ENCODE results near the gene RBBP7. TPM values are rescaled to one million over a fixed set of nuclear protein-coding genes. Genes with fewer than 3 reads are reported as not detected.

RBBP7 gene
- total and polyA plus RNA-seq, 10 of the 15 experiments (the other 5 are each of a cell fraction or from before 2014, with no cell fraction given): 95.3 to 277 (median 194) TPM

- DNase-seq (ENCODE audit: low read depth, low spot score) (no peak), ATAC-seq (peak; percentile 53), FAIRE-seq (no peak)
- no TSS peak for BruUV-seq (replicated peaks)
- ChIA-PET POLR2A (interaction anchor here (2.2 kb wide), 1 partner anchor 13 kb away, joined by 6 read pairs; no protein-coding TSS in a partner anchor), RAD21 (ENCODE audit: unreplicated experiment) (no interaction called here), SMC1A (ENCODE audit: uncharacterized antibody, unreplicated experiment) (no interaction called here), CTCF (interaction anchor here (0.7 kb wide), 1 partner anchor 13 kb away, joined by 3 read pairs; no protein-coding TSS in a partner anchor)
- H3K79me2 ChIP-seq (ENCODE audit: control insufficient read depth, insufficient read depth, low read length): peaks cover 43% of the 10 kb centered on the region
- H3K27me3 ChIP-seq (replicated peaks in 1 of 2; ENCODE audit: control insufficient read depth in 2 of 2, insufficient read depth in 2 of 2, low read length in 1 of 2): peaks cover 0 to 6% of the 10 kb centered on the region in 2 experiments; a peak in 1 of 4 replicates
- H4K20me1 ChIP-seq (ENCODE audit: control insufficient read depth, insufficient read depth): peaks cover 2% of the 10 kb centered on the region; the same call in 1 of the 2 replicates
- in situ Hi-C loops (cut with MboI) (no loop called here), intact Hi-C loops (cut with micrococcal nuclease; ENCODE audit: unreplicated experiment) (loop anchor here (5.0 kb wide), 1 partner anchor 82 kb away; the partner anchor contains the start of gene TXLNG)
- peak overlapping the region; percentile 73 for H3K4me2 ChIP-seq (ENCODE audit: control insufficient read depth, insufficient read depth)
- WGBS (ENCODE audit: insufficient coverage, insufficient replicate concordance, low lambda C conversion rate, missing lambda C conversion rate): 5% methylated on average over 74 of the region's 92 CpGs
- H3K9me3 ChIP-seq (replicated peaks; ENCODE audit: control insufficient read depth, insufficient read depth, low read length): no peaks in the 10 kb centered on the region
- peak overlapping the region; percentile 92 for H3K27ac ChIP-seq (ENCODE audit: control insufficient read depth, insufficient read depth)
- 0 out of 4 replicates have a peak, but pooled peaks cover 0 to 5% of the 10 kb centered on the region in 2 experiments for H3K36me3 ChIP-seq (ENCODE audit: control insufficient read depth in 2 of 2, insufficient read depth in 2 of 2, low read length in 1 of 2)
- peak overlapping the region; percentile 93 for H3K4me3 ChIP-seq
- H3K9ac ChIP-seq (ENCODE audit: control insufficient read depth, insufficient read depth, low read length): peak overlapping the region; percentile 88
- H3K4me1 ChIP-seq (ENCODE audit: control insufficient read depth, insufficient read depth, low read length): peaks cover 7% of the 10 kb centered on the region
- peak overlapping the region; percentile 79 for H2AFZ ChIP-seq (ENCODE audit: control insufficient read depth, low read depth, low read length)
- no peak for TF ChIP-seq POLR2AphosphoS5 (IDR thresholded peaks at IDR 0.05; ENCODE audit: low read length)
- no peak for TF ChIP-seq ZNF384 (IDR thresholded peaks at IDR 0.05; ENCODE audit: borderline replicate concordance, low read depth, low read length)
- TF ChIP-seq TCF12 (IDR thresholded peaks at IDR 0.05; ENCODE audit: low read depth, low read length): no peak
- no peak for TF ChIP-seq SUPT20H (IDR thresholded peaks at IDR 0.05; ENCODE audit: borderline replicate concordance, control insufficient read depth, low read depth, low read length)
- no peak for TF ChIP-seq EGR1 (IDR thresholded peaks at IDR 0.05; ENCODE audit: borderline replicate concordance in 1 of 2, low read depth in 2 of 2, low read length in 2 of 2)
- TF ChIP-seq RBBP5 (conservative IDR thresholded peaks at IDR 0.05): no peak
- TF ChIP-seq CHD1 (IDR thresholded peaks at IDR 0.05; ENCODE audit: low read depth, low read length): 0 out of 2 replicates have a peak, but pooled peaks have one; percentile 18
- TF ChIP-seq GATAD2B (conservative IDR thresholded peaks at IDR 0.05; ENCODE audit: low read depth): 0 out of 2 replicates have a peak, but pooled peaks have one; percentile 29
- no peak for TF ChIP-seq SMARCA5 (IDR thresholded peaks at IDR 0.05)
- peak; percentile 37 for TF ChIP-seq NR2F1 (conservative IDR thresholded peaks at IDR 0.05)
- no peak for TF ChIP-seq ESRRA (IDR thresholded peaks at IDR 0.05; ENCODE audit: low read length)
- no peak for TF ChIP-seq RUNX3 (IDR thresholded peaks at IDR 0.05; ENCODE audit: low read length)
- no peak for TF ChIP-seq ZBTB11 (CRISPR knock-in tag; IDR thresholded peaks at IDR 0.05)
- no peak for TF ChIP-seq FOXM1 (IDR thresholded peaks at IDR 0.05; ENCODE audit: low read depth, low read length)
- no peak for TF ChIP-seq ZNF217 (IDR thresholded peaks at IDR 0.05)
- no peak for TF ChIP-seq MYB (IDR thresholded peaks at IDR 0.05; ENCODE audit: borderline replicate concordance, low read depth, low read length)
- TF ChIP-seq LARP7 (IDR thresholded peaks at IDR 0.05): no peak
- TF ChIP-seq SREBF2 (IDR thresholded peaks at IDR 0.05; ENCODE audit: low read length): no peak
- TF ChIP-seq NKRF (conservative IDR thresholded peaks at IDR 0.05): peak; percentile 57; the same call in 1 of the 2 replicates
- no peak for TF ChIP-seq SPI1 (IDR thresholded peaks at IDR 0.05; ENCODE audit: borderline replicate concordance, insufficient read depth, low read depth, low read length)
- TF ChIP-seq SIN3A (IDR thresholded peaks at IDR 0.05; ENCODE audit: low read depth, low read length): peak; percentile 37; the same call in 1 of the 2 replicates
Observed at GRCh38 chrX:16869393-16870094, 618 bp downstream of the RBBP7 start.

Data from GM12878 (cell line).